Measurements from ENCODE around the gene TRIM68.

DNA sequence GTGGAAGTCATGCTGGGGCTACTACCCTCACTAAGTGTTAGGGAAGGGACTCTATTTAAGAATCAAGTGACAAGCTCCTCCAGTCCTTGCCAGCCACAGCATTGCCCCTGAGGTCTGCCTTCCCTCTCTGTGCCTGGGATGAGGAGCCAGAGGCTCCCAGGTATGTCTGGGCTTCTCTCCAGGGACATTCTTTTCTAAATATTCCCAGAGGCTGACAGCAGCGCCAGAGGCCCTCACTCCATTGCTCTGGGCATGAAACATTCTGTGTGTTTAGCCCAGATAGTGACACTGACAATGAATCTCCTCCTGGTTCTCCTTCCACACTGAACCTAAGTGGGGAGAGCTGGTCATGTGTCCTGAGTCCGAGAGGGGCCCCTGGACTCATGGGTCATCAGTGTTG, 37.9 kb upstream of the TRIM68 start:
- TF ChIP-seq, protein P1, sequence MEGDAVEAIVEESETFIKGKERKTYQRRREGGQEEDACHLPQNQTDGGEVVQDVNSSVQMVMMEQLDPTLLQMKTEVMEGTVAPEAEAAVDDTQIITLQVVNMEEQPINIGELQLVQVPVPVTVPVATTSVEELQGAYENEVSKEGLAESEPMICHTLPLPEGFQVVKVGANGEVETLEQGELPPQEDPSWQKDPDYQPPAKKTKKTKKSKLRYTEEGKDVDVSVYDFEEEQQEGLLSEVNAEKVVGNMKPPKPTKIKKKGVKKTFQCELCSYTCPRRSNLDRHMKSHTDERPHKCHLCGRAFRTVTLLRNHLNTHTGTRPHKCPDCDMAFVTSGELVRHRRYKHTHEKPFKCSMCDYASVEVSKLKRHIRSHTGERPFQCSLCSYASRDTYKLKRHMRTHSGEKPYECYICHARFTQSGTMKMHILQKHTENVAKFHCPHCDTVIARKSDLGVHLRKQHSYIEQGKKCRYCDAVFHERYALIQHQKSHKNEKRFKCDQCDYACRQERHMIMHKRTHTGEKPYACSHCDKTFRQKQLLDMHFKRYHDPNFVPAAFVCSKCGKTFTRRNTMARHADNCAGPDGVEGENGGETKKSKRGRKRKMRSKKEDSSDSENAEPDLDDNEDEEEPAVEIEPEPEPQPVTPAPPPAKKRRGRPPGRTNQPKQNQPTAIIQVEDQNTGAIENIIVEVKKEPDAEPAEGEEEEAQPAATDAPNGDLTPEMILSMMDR (IDR thresholded peaks at IDR 0.05) = no peak
- TF ChIP-seq EP300 (IDR thresholded peaks at IDR 0.05) = no peak
- TF ChIP-seq POLR2A (IDR thresholded peaks at IDR 0.05) = no peak

Measured in stomach (tissue), 4 donors.